GM19240 (cell line): ENCODE results near the gene CLTB.
"Not testable (repeated sequence)": the region's sequence is repeated elsewhere in the genome, so short reads cannot be mapped to it uniquely, and the experiment has no call there.

Experiments
- DNase-seq: peaks from one replicate; pipeline ENCODE4 v3.0.0; 2011; ENCODE audit warnings: low spot score; ENCODE audit not compliant: insufficient read length

Gene CLTB, protein sequence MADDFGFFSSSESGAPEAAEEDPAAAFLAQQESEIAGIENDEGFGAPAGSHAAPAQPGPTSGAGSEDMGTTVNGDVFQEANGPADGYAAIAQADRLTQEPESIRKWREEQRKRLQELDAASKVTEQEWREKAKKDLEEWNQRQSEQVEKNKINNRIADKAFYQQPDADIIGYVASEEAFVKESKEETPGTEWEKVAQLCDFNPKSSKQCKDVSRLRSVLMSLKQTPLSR

DNA sequence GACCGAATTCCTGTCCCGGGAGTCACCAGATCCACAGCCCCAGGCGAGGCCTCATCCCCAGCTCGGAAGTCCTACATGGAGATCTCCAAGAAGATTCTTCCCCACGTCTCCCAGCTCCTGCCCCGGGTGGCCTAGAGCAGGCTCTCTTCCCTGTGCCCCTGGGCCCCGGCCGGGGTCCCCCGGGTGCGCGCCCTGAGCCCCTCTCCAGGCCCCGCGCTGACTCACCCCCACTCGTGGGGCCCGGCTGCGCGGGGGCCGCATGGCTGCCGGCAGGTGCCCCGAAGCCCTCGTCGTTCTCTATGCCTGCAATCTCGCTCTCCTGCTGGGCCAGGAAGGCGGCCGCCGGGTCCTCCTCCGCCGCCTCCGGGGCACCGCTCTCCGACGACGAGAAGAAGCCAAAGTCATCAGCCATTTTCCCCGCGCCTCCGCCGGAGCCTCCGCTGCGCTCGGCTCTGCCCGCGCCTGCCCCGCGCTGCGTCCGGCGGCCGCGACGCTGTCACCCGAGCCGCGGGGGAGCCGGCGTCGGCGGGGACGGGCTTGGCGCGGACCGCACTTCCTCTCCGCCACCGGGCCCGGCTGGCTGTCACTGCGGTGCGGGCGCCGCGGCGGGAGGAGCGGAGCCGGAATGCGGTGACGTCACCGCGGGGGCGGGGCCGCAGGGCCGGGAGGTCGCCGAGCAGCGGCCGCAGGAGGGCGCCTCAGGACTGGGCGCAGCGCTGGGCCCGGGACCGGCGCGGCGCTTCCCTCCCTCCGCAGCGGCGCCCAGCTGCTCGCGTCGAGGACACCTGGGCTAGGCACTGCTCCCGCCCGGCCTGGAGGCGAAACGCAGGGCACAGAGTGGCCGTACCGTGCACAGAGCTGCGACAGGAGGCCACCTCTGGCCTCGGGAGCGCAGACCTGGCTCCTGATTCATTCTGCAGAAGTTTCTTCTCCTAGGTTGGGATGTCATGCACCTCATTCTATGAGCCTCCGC lies at the start of gene CLTB:
CLTB (minus strand) TSS at position 588 of the 973 bp plus-strand sequence; CDS start at position 412, 176 bp downstream.
- peak; percentile 80 for DNase-seq

DNA sequence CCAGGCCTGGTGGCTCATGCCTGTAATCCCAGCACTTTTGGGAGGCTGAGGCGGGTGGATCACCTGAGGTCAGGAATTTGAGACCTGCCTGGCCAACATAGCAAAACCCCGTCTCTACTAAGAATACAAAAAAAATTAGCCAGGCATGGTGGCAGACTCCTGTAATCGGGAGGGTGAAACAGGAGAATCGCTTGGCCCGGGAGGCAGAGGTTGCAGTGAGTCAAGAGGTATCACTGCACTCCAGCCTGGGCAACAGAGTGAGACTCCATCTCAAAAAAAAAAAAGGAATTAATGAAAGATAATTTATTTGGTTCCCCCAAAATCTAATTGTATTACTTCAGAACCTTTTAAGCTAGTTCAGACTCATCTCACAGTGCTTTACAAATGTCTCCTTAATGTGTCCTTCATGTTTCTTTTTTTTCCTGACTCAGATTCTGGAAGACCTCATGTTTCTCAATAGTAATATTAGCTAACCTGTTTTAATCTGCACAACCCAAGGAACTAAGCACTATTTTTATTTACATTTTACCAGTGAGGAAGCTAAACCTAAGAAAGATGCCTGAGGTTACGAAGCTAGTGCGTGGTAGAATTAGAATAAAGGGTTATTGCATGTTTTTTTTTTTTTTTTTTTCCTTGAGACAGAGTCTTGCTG lies 46.9 kb upstream of the CLTB start:
- no peak for DNase-seq

DNA sequence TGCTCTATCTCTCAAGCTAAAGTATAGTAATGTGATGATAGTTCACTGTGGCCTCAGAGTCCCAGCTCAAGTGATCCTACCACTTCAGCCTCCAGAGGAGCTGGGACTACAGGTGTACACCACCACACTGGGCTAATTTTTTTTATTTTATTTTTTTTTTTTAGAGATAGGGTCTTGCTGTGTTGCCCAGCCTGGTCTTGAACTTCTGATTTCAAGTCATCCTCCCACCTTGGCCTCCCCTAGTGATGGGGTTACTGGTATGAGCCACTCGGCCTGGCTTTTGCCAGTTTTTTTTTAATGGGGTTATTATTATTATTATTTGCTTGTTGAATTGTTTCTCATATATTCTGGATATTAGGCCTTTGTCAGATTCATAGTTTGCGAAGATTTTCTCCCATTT lies 45.0 kb upstream of the CLTB start:
- no peak for DNase-seq

DNA sequence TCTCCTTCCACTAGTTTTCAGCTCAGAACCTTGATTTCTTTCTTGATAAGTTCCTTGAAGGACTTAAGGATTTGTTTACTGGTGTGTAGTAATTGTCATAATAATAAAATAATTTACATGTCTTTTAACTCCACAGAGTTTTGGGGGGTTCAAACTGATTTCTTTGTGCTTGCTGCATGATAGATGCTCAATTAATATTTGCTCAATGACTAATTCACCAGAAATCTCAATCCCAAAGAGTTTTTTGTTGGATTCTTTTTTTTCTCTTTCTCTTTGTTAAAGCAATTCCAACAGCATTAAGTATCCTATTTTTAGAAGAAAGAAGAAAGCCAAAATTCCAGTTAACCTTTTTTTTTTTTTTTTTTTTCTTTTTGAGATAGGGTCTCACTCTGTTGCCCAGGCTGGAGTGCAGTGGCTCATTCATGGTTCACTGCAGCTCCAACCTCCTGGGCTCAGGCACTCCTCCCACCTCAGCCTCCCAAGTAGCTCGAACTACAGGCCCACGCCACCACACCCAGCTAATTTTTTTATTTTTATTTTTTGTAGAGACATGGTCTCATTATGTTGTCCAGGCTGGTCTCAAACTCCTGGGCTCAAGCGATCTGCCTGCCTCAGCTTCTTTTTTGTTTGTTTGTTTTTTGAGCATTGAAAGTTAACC lies 42.7 kb upstream of the CLTB start:
- no peak for DNase-seq

DNA sequence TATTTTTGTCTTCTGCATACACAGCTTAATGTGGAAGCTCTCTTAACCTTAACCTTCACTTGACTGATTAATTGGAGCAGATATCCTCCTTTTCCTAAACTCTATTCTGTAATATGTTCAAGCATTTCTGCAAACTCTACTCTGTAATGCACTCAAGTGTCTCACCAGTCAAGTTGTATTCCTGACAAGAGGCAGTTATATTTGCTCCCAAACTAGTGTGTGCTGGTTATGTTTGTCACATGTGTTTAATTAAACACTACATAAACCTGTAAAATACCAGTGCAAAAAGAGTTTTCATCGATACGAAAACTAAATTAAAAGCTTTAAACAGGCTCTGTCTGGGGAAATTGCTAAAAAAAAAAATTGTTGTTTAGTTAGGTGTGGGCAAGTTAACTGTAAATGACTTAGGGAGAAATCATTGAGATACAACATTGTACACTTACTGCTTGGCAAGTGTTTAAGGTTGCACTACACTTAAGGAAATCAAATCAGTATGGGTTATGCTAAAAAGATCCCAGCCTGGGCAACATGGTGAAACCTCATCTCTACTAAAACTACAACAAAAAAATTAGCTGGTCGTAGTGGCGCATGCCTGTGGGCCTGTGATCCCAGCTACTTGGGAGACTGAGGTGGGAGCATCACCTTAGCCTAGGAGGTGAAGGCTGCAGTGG lies 38.5 kb upstream of the CLTB start:
- no peak for DNase-seq

DNA sequence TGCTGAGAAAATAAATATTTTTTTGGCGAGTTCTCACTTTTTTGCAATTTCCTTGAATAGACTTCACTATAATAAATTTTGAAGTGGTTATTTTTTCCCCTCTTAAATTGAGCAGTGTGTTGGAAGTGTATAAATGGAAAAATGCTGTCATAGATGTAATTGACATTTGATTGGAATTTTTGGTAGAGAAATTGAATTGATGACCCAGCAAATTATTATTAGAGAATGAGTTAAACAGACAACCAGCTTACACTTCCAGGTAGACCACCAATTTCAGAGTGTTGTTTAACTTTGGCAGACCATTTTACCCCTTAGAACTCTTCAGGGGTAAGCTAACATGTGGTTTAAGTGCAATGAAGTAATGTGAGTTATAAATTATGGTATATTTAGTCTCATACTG lies 33.7 kb upstream of the CLTB start:
- no peak for DNase-seq

DNA sequence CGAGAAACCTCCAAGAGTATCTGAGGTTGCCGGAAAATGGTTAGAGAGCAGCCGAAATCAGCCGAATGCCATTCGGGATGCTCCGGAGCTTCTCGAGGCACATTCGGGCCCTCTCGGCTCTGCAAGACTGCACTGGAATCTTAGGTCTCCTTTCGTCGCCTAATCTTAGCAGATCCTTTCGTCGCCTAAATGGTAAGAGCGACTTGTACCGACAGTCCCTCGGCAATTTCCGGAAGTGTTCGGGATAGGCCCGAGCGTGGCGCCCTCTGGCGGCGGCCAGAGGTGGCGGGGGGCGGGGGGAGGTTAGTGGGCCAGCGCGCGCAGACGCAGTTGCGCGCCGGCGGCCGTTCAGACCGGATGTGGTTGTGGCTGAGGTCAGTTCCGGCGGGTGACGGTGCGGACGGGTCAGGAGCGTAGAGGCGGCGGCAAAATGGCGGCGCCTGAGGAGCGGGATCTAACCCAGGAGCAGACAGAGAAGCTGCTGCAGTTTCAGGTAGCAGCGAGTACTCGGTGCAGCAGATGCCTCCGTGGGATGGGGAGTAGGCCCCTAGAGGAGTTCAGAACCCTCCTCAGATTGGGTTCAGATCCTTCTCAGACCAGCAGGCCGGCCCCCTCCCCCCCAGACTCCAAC lies 31.8 kb upstream of the CLTB start, which contains the start of gene FAF2:
FAF2 (plus strand) TSS at position 408 of the 631 bp plus-strand sequence; CDS start at position 431, 23 bp downstream.
- peak; percentile 92 for DNase-seq

DNA sequence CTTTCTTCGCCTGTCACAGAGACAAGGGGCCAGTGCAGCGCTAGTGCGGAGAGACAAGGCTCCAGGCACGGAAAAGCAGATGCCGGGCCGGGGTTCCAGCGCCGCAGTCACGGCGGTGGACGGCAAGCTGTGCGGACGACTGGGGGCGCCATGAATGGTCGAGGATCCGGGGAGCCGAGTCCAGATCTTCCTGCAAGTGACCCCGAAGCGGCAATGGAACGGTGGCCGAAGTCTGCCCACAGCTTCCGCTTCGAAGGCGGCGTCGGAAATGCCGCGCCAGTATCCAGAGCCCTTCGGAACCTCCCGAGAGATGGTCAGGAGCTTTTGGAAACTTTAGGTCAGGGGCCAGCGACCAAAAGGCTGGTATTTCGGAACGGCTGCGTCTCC lies 31.2 kb upstream of the CLTB start:
- peak; percentile 5 for DNase-seq

DNA sequence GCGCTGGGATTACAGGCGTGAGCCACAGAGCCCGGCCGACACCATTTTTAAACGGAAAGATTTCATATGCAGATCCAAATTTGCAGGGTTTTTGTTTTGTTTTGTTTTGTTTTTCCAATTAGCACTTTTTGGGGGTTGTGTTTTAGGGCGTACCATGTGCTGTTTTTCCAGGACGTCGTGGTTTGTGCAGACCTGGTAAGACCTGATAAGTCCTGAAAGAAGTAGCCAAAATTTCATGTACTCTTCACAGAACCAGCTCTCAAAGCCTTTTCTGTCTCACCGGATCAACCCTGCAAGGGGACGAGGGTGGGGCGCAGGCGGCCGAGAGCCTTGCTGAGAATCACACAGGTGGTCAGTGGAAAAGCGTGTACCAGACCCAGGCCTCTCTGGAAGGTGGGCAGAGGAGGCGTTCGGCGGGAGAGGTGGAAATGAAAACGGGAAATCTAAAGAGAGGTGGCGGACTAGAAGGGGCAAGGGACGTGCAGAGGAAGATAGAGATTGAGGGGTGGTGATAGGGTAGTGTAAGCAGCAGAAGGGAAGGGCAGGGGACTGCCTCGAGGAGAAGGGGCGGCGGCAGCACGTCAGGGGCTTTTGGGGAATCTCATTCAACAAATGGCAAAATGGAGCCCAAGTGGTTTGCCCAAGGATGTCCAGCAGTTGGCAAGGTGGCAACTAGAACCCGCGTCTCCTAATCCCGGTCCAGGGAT lies 30.7 kb upstream of the CLTB start:
- DNase-seq = no peak

DNA sequence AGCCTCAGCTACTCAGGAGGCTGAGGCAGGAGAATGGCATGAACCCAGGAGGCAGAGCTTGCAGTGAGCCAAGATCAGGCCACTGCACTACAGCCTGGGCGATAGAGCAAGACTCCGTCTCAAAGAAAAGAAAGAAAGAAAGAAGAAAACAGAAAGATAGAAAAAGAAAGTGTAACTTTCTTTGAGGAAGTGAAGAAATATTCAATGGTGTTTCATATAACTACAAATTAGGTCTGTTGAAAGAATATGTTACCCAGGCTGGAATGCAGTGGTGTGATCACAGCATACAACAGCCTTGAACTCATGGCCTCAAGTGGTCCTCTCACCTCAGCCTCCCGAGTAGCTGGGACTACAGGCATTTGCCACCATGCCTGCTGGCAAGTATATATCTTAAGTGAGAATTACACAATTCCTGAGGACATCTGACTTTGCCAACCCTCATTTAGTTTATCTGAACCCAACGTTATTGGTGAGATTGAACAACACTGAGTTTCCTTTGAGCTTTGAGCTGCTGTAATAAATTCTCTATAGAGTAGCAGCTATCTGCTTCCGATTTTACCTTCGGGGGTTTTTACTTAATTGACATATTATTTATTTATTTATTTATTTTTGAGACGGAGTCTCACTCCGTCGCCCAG lies 29.8 kb upstream of the CLTB start:
- no peak for DNase-seq

DNA sequence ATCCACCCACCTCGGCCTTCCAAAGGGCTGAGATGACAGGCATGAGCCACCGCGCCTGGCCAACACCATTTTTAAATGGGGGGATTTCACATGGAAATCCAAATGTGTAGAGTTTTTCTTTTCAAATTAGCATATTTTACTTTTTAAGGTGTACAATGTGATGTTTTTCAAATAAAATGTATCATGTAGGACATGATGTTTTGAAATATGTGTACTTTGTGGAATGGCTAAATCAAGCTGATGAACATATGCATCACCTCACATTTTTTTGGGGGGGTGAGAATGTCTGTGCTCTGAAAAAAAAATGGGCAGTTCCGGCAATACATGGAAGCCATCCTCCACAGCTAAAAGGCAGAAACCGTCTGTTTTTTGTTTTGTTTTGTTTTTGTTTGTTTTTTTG lies 28.4 kb upstream of the CLTB start:
- no peak for DNase-seq

DNA sequence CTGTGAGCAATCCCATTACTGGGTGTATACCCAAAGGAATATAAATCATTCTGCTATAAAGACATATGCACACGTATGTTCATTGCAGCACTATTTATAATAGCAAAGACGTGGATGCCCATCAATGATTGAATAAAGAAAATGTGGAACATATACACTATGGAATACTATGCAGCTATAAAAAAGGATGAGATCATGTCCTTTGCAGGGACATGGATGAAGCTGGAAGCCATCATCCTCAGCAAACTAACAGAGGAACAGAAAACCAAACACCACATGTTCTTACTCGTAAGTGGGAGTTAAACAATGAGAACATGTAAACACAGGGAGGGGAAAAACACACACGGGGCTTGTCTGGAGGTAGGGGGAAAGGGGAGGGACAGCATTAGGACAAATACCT lies 26.6 kb upstream of the CLTB start:
- not testable (repeated sequence) for DNase-seq

DNA sequence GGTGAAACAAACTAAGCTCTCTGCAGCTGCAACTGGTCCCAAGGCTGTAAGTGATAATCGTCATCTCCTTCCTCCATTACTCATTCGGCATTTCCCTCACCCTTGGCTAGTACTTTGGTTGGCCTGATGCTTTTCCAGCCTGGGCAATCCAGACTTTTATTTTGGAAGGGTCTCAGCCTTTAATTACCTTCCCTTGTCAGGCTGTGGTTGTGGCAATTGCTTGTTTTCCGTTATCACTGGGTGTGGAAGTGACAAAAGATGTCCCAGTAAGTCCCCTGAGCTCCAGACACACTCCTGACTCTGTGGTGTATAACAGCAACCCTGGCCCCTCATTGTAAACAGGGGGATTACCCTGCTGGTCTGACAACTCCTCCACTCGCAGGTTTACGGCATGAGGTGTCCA lies 25.6 kb upstream of the CLTB start:
- no peak for DNase-seq

DNA sequence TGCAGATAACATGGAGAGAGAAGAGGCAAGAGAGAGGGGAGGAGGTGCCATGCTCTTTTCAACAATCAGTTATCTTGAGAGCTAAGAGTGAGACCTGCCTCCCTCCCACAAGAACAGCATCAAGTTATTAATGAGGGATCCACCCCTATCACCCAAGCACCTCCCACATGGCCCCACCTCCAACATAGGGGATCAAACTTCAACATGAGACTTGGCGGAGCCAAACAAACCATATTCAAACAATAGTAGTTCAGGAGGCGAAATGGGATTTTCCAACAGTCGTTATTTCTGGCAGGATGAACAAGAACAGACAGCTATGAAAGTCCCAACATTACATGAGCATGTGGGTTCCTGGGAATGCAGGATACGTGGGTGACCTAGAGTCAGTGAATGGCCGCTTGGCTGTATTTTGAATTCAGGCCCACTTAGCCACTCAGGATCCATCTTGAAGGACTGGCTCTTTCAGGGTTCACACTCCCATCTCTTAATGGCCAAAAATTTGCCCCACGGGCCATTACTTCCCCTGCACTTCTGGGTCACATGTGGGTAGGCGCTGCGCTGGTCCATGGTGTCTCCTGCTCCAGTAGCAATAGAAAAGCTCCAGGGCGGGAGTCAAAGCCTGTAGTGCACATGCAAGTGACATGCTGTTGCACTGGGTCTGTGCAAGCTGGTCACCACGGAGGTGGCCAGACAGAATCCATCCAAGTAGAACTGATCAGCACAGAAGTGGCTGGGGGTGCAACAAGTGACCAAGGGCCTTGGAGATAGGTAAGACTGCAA lies 24.8 kb upstream of the CLTB start:
- no peak for DNase-seq

DNA sequence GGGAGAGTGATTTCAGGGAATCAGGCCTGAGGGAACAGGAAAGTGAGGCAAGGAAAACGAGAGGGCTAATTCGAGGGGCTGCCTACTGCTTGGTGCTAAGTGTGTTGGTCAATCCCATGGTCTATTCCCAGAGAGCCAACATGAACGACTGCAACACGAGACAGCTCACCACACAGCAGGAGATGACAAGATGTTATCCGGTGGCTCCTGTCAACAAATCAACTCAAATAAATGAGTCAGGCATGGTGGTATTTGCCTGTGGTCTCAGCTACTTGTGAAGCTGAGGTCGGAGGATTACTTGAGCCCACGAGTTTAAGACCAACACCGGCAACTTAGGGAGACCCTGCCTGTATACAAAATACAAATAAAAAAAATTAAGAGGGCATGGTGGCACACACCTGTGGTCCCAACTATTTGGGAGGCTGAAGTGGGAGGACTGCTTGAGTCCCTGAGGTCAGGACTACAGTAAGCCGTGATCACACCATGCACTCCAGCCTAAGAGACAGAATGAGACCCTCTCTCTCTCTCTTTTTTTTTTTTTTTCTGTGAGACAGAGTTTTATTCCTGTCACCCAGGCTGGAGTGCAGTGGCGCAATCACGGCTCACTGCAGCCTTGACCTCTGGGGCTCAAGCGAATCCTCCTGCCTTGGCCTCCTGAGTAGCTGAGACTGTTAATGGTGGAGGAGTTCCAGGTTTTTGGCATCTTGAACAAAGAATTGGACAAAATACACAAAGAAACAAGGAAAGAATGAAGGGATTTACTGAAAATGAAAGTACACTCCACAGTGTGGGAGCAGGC lies 22.8 kb upstream of the CLTB start:
- no peak for DNase-seq

DNA sequence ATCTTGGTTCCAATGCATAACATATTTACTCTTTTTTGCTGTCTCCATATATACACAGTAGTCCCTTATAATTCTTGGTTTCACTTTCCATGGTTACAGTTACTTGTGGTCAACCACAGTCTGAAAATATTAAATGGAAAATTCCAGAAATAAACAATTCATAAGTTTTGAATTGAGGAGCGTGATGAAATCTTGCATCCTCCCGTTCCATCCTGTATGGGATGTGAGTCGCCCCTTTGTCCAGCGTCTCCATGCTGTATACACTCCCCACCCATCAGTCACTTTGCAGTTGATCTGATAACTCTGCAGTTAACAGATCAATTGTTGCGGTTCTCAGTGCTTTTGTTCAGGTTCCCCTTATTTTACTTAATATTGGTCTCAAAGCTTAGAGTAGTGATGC lies 20.3 kb upstream of the CLTB start:
- no peak for DNase-seq

DNA sequence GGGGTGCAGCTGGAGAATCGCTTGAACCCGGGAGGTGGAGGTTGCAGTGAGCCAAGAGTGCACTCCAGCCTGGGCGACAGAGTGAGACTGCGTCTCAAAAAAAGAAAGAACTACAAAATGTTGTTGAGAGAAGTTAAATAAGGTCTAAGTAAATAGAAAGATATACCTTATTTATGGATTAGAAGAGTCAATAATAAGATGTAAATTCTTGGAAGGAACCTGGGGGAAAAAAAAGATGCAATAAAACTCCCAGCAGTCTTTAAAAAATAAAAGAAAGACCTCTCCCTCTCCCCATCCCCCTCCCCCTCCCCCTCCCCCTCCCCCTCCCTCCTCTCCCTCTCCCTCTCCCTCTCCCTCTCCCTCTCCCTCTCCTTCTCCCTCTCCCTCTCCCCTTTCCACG lies 16.4 kb upstream of the CLTB start:
- DNase-seq = no peak

DNA sequence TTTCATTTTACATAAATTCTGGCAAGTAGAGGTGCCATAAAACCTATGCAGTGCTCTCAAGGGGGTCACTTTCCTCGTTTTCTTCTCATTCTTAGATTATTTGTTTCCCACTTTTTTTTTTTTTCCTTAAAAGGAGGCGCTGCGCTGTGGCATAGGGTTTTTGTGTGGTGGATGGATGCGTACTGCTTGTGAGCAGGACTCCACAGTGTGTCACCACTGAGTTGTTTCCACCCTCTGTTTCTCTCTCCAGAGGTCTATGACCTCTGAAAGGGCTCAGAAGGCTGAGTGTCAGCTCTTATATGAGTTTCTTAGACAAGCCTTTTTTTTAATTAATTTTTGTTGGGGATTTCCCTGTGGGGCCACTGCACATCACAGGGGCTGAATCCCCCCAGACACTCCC lies 13.6 kb upstream of the CLTB start:
- no peak for DNase-seq
